Activated CD4-positive, alpha-beta T cell treated with anti-CD3 and anti-CD28 coated beads for 48 hours (primary cell): ENCODE data around the gene ALG9.
"Not testable (repeated sequence)": the region's sequence is repeated elsewhere in the genome, so short reads cannot be mapped to it uniquely, and the experiment has no call there.

Source experiments
- DNase-seq: peaks from one replicate; pipeline ENCODE4 v3.0.0-alpha.2; 2020

The ALG9 gene, protein sequence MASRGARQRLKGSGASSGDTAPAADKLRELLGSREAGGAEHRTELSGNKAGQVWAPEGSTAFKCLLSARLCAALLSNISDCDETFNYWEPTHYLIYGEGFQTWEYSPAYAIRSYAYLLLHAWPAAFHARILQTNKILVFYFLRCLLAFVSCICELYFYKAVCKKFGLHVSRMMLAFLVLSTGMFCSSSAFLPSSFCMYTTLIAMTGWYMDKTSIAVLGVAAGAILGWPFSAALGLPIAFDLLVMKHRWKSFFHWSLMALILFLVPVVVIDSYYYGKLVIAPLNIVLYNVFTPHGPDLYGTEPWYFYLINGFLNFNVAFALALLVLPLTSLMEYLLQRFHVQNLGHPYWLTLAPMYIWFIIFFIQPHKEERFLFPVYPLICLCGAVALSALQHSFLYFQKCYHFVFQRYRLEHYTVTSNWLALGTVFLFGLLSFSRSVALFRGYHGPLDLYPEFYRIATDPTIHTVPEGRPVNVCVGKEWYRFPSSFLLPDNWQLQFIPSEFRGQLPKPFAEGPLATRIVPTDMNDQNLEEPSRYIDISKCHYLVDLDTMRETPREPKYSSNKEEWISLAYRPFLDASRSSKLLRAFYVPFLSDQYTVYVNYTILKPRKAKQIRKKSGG

DNA sequence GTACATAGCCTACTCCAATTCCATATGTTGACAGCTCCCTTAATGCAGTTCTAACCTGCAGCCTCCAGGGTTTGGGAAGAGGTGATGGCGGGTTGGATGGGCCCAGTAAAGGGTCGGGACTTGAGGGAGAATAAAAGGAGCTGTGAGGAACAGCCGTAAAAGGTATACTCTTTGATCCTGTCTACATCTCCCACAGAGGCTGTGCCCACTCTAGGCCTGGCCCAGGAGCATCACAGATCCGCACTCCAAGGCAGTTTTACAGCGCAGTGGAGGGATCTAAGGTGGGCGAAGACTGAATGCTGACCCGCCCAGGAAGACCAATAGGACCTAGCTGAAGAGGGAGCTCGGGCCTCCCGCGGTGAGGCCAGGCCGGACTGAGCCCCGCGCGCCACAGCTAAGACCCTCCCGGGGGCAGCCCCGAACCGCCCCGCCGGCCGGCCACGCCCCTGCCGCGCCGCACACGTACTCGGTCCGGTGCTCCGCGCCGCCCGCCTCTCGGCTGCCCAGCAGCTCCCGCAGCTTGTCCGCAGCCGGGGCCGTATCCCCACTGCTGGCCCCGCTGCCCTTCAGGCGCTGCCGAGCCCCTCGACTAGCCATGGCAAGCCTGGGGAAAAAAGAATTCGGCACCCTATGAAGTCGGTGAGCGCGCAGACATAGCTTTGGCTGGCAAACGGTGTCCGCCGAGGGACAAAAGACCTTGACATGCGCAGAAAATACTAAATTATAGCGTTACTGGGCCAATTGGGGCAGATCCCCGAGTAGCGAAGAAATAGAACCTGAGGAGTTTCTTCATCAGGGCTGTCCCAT lies at the start of gene ALG9:
TSS of gene ALG9 (minus strand) at position 696 of the 807 bp plus-strand sequence. CDS start at position 597, 99 bp downstream.
- peak; percentile 92 for DNase-seq

DNA sequence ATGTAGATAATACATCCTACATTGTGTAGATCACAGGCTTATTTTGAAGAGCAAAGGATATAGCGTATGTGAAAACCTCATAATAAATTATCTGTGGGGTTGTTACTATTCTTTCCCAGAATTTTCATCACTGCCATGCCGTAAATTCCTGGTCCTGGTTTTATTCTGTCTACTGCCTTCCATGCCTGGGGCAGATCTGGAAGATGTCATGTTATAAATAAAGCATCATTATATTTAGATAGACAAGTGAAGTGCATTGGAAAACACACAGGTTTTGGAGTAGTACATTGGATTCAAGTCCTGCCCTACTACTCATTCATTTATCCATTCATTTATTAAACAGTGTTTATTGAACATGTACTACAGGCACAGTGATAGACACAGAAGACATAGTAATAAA lies 49.5 kb upstream of the ALG9 start:
- no peak for DNase-seq

DNA sequence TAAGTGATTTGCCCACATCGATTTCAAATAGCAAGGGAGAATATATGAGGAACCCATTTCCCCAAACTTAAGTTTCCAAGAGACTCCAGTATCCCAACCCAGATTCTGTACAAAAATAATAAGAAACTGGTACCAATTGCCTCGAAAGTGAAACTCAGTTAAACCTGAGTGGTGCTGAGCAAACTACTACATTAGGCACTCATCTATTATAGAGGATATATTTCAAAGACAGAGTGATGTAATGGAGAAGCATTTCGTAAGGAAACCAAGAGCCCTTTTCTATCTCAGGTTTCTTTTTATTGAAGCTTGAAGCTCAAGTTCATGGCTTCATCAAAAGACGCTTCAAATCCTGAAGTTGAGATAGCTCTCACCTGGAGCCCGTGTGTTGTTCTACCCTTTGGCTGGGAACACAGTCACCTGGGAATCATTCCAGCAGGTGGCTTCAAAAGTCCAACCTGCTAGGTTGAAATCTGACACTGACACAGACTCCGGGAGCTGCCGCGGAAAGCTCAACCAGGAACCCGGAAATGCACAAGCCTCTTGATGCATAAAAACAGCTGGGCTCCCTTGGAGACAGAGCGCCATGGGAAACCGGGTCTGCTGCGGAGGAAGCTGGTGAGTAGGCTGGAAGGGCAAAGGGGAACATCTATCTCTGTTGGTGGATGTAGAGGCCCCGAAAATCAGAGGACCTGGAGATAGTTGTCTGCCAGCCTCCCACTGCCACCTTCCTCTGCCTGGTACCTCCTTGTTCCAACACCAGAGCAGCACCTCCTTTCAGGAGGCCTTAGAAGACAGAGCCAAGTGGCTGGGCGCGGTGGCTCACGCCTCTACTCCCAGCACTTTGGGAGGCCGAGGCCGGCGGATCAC lies 47.2 kb upstream of the ALG9 start, which contains the start of gene C11orf52:
TSS of gene C11orf52 (plus strand) at position 524 of the 867 bp plus-strand sequence. CDS start at position 584, 60 bp downstream.
- DNase-seq: no peak

DNA sequence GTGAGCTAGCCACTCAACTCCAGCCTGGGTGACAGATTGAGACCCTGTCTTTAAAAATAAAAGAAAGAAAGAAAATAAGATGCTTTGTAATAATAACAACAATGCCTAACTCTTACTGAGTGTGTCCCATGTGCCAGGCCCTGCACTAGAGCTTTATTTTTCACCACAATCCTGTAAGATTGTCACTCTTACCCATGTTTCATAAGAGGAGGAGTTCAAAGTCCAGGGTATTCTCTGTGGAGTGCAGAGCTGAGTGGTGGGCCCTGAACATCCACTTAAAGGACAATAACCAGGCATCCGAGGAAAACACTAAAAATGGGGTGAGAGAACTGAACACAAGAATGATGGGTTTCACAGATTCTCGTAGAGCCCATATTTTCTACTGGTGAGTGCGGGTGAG lies 46.4 kb upstream of the ALG9 start:
- no peak for DNase-seq

DNA sequence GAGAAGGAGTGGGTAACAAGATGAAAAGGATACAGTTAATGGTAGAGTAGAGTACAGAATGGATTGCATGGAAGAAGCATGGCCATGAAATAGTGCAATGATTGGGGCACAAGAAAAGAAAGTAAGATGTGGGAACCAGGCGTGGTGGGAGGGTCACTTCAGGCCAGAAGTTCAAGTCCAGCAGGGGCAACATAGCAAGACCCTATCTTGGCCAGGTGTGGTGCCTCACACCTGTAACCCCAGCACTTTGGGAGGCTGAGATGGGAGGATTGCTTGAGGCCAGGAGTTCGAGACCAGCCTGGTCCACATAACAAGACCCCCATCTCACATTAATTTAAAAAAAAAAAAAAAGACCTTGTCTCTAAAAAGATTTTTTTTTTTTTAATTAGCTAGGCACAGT lies 45.9 kb upstream of the ALG9 start:
- no peak for DNase-seq

DNA sequence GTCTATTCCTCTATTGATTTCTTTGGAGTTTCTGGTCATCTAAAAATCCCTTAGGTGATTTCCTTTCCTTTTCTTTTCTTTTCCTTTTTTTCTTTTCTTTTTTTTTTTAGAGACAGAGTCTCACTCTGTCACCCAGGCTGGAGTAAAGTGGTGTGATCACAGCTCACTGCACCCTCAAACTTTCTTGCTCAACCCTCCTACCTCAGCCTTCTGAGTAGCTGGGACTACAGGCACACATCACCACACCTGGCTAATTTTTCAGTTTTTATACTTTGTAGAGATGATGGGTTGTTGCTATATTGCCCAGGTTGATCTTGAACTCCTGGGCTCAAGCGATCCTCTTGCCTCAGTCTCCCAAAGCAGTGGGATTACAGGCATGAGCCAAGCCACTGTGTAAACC lies 45.4 kb upstream of the ALG9 start:
- no peak for DNase-seq

DNA sequence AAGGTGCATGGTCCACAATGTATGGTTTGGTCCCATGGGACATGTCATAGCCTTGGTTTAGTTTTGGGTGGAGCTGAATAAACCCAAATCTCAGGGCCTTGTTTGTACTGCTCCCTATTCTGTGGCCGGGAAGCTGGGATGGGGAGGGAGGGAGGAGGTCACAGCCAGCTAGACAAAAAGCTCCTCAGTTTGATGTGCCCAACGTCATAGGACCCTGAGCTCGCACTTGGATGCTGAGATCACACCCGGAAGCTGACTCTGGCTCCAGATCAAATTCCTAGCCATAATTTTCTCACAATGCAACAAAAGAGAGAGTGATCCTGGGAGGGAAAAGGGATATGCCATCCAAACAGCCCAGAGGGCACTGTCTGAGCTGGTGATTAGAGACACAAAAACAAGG lies 42.6 kb upstream of the ALG9 start:
- no peak for DNase-seq

DNA sequence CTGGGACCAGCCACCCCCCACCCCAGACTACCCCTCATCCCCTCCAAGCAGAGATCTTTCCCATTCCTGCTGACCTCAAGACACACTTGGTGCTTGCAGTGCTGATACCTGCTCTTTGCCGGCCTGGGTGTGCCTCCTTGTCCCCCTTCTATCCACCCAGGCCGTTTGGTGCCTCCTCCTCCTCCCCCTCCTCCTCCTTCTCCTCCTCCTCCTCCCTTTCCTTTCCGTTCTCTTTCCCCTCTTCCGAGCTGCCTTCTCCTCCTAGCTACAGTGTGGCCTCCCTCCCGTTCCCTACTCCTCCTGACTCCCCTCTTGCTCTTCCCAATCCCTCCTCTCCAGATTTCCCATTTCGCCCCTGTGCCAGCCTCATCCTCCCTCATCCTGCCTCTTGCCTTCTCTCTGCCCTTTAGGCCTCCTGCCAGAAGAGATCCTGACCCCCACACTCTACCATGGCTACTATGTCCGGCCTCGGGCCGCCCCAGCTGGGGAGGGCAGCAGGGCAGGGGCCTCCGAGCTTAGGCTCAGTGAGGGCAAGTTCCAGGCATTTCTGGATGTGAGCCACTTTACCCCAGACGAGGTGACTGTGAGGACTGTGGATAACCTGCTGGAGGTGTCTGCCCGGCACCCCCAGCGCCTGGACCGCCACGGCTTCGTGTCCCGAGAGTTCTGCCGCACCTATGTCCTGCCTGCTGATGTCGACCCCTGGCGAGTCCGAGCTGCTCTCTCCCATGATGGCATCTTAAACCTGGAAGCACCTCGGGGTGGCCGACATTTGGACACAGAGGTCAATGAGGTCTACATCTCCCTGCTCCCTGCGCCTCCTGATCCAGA lies 41.9 kb upstream of the ALG9 start:
- DNase-seq: no peak

DNA sequence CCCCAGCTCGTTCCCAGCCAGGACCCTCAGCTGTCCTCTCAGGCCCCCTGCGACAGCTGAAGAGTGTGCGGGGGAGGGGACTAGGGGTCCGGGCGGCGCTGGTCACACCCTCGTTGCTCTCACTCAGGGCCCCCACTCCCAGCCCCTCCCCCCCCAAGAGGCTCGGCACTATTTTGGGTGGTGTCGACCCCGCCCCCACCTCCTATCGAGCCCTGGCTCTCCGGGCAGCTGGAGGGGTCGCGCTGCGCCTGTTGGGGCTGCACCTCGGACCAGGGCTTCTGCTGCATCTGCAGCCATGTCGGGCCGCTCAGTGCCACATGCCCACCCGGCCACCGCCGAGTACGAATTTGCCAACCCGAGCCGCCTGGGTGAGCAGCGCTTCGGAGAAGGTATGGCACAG lies 41.2 kb upstream of the ALG9 start, which contains the start of gene HSPB2:
TSS of gene HSPB2 (plus strand) at position 200 of the 400 bp plus-strand sequence. CDS start at position 296, 96 bp downstream.
- no peak for DNase-seq

DNA sequence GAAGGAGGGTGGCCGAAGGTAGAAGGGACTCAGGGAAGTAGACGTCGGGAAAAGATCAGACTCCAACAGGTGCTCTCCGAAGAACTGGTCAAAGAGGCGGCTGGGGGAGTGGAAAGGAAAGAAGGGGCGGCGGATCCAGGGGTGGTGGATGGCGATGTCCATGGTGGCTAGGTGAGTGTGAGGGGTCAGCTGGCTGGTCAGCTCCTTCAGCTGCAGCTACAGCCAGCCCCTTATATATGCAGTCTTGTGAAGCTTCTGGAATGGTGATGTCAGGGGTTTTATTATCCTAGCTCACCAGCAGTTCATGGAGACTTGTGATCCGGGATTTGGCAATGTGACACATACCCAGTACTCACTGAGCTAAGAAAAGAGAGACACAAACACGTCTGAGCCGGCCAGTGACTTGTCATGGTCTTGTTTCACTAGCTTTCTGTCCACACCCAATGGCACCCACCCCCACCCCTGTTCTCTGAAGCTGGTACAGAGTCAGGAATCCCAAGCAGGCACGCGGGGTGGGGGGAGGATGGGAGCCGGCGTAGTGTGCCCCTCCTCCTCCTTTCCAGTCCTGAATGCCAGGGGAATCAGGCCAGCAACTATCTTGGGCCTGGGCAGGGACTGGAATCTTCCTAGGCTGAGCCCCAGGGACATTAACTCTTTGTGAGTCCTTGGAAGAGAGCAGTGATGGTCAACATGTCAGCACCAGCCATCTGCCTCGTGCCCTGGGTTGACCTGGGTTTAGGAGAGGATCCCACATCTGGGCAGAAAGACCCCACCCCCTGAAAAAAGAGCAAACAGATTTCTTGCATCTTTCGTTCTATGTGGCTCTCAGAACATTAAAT lies 40.4 kb upstream of the ALG9 start, which contains the start of gene CRYAB:
TSS of gene CRYAB (minus strand) at position 208 of the 839 bp plus-strand sequence. CDS start at position 162, 46 bp downstream.
- no peak for DNase-seq

DNA sequence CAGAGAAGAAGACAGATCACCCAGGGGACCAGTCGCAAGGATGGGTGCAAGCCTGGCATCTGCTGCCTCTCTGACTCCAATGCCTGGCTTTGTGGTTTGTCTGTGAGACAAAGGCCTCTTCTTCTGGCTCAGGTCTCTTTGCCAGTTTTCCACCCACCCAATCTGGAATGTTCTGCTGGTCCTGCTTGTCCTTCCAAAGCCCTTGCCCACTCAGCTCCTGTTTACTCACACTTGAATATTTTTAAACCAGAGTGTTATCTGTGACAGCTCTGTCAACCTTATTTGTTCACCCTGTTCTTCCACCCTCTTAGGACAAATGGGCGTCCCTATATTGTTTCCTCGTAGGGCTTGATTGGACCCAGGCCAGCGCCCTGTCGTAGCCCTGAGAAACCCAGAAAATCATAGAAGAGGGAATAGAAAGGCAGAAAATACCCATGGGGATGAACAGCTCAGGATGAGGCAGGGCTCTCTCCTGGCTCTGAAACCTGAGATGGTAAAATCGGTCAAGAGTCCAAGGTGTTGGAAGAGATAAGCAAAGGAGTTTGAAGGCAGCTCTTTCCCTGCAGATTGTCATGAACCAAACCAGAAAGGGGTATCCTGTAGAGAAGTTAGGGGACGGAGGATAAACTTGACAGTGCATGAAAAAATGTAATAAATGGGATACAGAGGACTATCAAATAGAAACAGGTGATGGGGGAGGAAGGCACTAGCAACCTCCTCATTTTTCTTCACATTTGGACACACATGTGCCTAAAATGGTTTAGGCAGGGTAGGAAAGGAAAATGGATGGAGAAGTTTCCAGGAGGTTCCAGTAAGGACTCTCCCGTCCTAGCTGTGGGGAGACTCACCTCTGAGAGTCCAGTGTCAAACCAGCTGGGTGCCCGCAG lies 39.5 kb upstream of the ALG9 start:
- DNase-seq: no peak

DNA sequence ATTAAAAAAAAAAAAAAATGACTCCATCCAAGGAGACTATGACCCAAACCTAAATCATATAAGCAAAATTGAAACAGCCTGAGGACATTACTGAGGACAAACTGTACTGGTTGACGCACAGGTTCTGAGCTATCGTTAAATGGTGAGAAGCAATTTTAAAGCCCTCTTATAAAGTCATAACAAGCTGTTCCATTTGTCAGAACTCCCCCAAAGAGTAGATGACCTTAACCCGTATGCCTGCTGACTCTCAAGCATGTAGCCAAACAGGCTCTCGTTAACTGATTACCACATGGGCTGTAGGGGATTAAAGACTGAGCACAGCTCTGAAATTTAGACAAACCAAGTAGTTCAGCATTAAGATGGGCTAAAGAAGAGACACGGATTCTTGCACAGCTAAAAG lies 38.0 kb upstream of the ALG9 start:
- DNase-seq: no peak

DNA sequence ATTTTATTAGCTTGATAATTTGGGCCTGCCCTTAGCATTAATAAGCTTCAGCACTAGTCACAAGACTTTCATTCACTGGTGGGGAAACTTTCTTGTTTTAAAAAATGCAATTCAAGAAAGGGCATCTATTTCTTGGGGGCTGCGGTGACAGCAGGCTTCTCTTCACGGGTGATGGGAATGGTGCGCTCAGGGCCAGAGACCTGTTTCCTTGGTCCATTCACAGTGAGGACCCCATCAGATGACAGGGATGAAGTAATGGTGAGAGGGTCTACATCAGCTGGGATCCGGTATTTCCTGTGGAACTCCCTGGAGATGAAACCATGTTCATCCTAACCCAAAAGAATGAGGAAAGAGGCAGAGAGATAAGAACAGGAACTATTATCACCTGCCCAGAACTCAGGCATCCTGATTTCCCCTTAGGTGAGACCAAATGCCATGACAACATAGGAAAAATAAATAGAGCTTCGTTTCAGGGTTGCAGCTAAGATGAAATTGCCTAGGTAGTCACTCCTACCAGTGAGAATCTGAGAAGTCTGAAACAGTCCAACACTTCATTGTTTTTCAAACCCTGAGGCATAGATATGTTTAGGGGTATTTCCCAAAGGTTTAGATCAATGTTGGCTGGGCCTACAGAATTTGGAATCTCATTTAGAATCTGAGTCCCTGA lies 37.4 kb upstream of the ALG9 start:
- DNase-seq: no peak

DNA sequence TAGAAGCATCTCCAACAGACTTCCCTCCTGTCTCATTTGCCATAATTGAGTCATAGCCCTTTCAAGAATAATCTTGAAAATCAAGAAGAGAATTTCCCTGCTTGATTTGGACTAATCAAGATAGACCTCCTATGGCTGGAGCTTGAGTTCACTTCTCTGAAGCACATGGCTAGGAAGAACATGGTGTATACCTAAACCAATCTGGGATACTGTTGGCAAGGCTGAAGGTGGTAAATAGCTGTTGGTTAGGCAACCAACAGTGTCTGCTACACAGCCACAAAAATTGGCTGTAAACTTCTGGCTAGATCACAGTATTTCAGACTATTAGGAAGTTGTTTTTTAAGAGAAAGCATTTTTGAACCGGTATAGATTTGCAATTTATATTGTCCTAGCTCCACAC lies 35.3 kb upstream of the ALG9 start:
- DNase-seq: no peak

DNA sequence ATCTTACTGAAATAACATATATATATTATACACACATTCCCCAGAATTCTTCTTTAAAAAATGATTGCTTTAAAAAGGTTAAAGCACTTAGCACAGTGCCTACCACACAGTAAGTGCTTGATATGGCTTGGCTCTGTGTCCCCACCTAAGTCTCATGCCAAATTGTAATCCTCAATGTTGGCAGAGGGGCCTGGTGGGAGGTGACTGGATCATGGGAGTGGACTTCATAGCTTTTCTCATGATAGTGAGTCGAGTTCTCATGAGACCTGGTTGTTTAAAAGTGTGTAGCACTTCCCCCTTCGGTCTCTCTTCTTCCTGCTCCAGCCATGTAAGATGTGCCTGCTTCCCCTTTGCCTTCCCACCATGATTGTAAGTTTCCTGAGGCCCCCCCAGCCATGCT lies 34.0 kb upstream of the ALG9 start:
- no peak for DNase-seq

DNA sequence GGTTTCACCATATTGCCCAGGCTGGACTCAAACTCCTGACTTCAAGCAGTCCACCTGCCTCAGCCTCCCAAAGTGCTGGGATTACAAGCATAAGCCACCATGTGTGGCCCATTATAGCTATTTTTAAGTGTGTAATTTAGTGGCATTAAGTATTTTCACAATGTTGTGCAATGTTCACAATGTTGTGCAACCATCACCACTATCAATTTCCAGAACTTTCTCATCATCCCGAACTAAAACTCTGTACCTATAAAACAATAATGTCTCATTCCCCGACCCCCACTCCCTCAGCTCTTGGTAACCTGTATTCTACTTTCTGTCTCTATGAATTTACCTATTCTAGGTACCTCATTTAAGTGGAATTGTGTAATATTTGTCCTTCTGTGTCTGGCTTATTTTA lies 15.5 kb upstream of the ALG9 start:
- DNase-seq: no peak

DNA sequence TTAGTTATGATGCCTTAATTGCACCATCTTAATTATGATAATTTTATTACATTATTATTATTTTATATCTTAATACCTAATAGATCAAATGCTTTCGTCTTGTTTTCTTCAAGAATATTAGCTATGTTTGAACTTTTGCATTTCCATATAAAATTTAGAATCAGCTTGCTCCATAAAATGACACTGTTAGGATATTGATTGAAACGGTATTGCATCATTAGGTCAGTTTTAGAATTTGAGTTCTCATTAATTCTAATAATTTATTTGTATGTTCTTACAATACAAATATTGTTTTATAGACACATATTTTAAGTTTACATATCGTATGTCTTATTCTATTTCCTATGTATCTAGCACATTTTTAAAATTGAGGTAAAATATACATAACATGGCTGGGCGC lies 14.7 kb upstream of the ALG9 start:
- DNase-seq: no peak

DNA sequence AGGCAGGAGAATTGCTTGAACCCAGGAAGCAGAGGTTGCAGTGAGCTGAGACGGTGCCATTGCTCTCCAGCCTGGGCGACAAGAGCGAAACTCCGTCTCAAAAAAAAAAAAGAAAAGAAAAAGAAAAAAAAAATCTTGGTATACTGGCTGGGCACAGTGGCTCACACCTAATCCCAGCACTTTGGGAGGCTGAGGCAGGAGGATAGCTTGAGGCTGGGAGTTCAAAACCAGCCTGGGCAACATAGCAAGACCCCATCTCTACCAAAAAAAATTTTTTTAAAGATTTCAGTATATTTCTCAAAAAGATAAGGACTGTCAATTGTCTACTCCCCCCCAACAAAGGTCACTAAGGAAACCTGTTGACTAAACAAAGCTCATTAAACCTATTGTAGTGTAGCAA lies 13.7 kb upstream of the ALG9 start:
- DNase-seq: not testable (repeated sequence)

DNA sequence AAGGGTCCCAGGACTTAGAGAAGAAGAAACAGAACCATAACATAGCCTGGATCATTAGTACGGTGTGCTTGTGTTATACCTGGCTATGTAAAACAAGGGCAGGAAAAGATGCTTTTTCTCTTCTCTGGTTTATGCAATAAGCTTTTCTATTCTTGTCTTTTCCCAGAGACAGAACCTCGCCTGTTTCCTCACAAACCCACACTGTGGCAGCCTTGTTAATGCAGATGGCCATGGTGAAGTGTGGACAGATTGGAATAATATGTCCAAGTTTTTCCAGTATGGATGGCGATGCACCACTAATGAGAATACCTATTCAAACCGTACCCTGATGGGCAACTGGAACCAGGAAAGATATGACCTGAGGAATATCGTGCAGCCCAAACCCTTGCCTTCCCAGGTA lies 10.8 kb upstream of the ALG9 start:
- no peak for DNase-seq
